GM23338 (cell line): ENCODE data around the gene PTCD2. TPM values are rescaled to one million over a fixed set of nuclear protein-coding genes. Genes with fewer than 3 reads are reported as not detected.

Experiments used
- ATAC-seq: fragments of 200-7000 bp; cut with Tn5 transposase; 3 replicates; pipeline ENCODE4 v1.9.1; 2020
- DNase-seq: peaks from one replicate; pipeline ENCODE4 v3.0.0-alpha.2; 2015; ENCODE audit warnings: low spot score
- H2AFZ ChIP-seq: fragments of 200-600 bp; sonication (generic); 2 replicates; pipeline ENCODE4 v1.8.0; 2016; ENCODE audit warnings: antibody characterized with exemption, mild to moderate bottlenecking, moderate library complexity
- H3F3A ChIP-seq: fragments of 200-600 bp; sonication (generic); replicated peaks from 2 replicates; pipeline ENCODE4 v1.8.0; 2017; ENCODE audit warnings: antibody characterized with exemption, mixed run types, low read depth
- H3K27ac ChIP-seq: fragments of 200-600 bp; sonication (generic); 2 replicates; pipeline ENCODE4 v1.6.1; 2016; ENCODE audit warnings: low read depth
- H3K27me3 ChIP-seq: fragments of 200-600 bp; sonication (generic); 2 replicates; pipeline ENCODE4 v1.8.0; 2016; ENCODE audit warnings: mild to moderate bottlenecking, mixed run types, moderate library complexity; ENCODE audit not compliant: insufficient read depth
- H3K36me3 ChIP-seq: fragments of 200-600 bp; sonication (generic); 2 replicates; pipeline ENCODE4 v1.8.0; 2016; ENCODE audit warnings: mild to moderate bottlenecking; ENCODE audit not compliant: insufficient read depth
- H3K4me1 ChIP-seq: fragments of 200-600 bp; sonication (generic); 2 replicates; pipeline ENCODE4 v1.8.0; 2016; ENCODE audit warnings: mild to moderate bottlenecking, moderate library complexity; ENCODE audit not compliant: insufficient read depth
- H3K4me2 ChIP-seq: fragments of 200-600 bp; sonication (generic); 2 replicates; pipeline ENCODE4 v1.7.1; 2017; ENCODE audit warnings: mixed run types
- H3K4me3 ChIP-seq: fragments of 200-600 bp; sonication (generic); 2 replicates; pipeline ENCODE4 v1.6.1; 2016; ENCODE audit warnings: mixed run types
- H3K79me2 ChIP-seq: fragments of 200-600 bp; sonication (generic); replicated peaks from 2 replicates; pipeline ENCODE4 v1.8.0; 2017; ENCODE audit warnings: mild to moderate bottlenecking; ENCODE audit not compliant: insufficient read depth
- H3K9me2 ChIP-seq: fragments of 200-600 bp; sonication (generic); 2 replicates; pipeline ENCODE4 v1.8.0; 2017; ENCODE audit not compliant: insufficient read depth
- H4K20me1 ChIP-seq: fragments of 200-600 bp; sonication (generic); replicated peaks from 2 replicates; pipeline ENCODE4 v1.8.0; 2017; ENCODE audit warnings: mild to moderate bottlenecking; ENCODE audit not compliant: insufficient read depth
- H3K27ac Mint-ChIP-seq: 2 replicates; pipeline ENCODE4 v1.8.0; 2020; ENCODE audit warnings: inconsistent platforms, mild to moderate bottlenecking, moderate library complexity, mixed read lengths
- H3K27me3 Mint-ChIP-seq: 3 replicates; pipeline ENCODE4 v1.8.0; 2022; ENCODE audit warnings: low read depth, mild to moderate bottlenecking, moderate library complexity, mixed read lengths, inconsistent platforms; ENCODE audit not compliant: insufficient read depth, poor library complexity
- H3K36me3 Mint-ChIP-seq: 3 replicates; pipeline ENCODE4 v1.8.0; 2021; ENCODE audit warnings: low read depth, mild to moderate bottlenecking, inconsistent platforms, moderate library complexity, mixed read lengths
- H3K4me1 Mint-ChIP-seq: 3 replicates; pipeline ENCODE4 v1.8.0; 2020; ENCODE audit warnings: mild to moderate bottlenecking, inconsistent platforms, mixed read lengths
- H3K4me3 Mint-ChIP-seq: 3 replicates; pipeline ENCODE4 v1.8.0; 2021; ENCODE audit warnings: moderate library complexity, mild to moderate bottlenecking, inconsistent platforms, mixed read lengths
- H3K9me3 Mint-ChIP-seq: 3 replicates; pipeline ENCODE4 v1.8.0; 2020; ENCODE audit warnings: moderate library complexity, mild to moderate bottlenecking, inconsistent platforms, mixed read lengths
- CREB1 ChIP-seq: fragments of 250-450 bp; sonication (Bioruptor Pico); IDR thresholded peaks from 2 replicates; pipeline ENCODE4 v1.5.0; 2020; ENCODE audit warnings: low read depth, mild to moderate bottlenecking, moderate library complexity
- CTCF ChIP-seq, 2 experiments: fragments of 200-600 bp in 1 of 2; sonication (generic) in 1 of 2; conservative IDR thresholded peaks; 2 replicates each; pipeline versions ENCODE4 v1.5.1 to v1.6.1; 2016 to 2017; ENCODE audit warnings: antibody characterized with exemption in 2 of 2, low read depth in 2 of 2, mild to moderate bottlenecking in 2 of 2, moderate library complexity in 1 of 2
- ETS1 ChIP-seq: IDR thresholded peaks from 2 replicates; pipeline ENCODE4 v1.6.1; 2016; ENCODE audit warnings: antibody characterized with exemption
- EZH2 ChIP-seq: fragments of 200-600 bp; sonication (generic); IDR thresholded peaks from one replicate; pipeline ENCODE4 v1.8.0; 2017; ENCODE audit warnings: antibody characterized with exemption, mild to moderate bottlenecking, low read depth; ENCODE audit not compliant: unreplicated experiment
- EZH2phosphoT487 ChIP-seq: fragments of 200-600 bp; sonication (generic); IDR thresholded peaks from one replicate; pipeline ENCODE4 v1.8.1; 2018; ENCODE audit warnings: antibody characterized with exemption; ENCODE audit not compliant: unreplicated experiment
- JUNB ChIP-seq: IDR thresholded peaks from one replicate; pipeline ENCODE4 v1.6.1; 2016; ENCODE audit warnings: antibody characterized with exemption; ENCODE audit not compliant: unreplicated experiment
- NANOG ChIP-seq: IDR thresholded peaks from 2 replicates; pipeline ENCODE4 v1.6.1; 2016; ENCODE audit warnings: antibody characterized with exemption, borderline replicate concordance
- POLR2AphosphoS5 ChIP-seq: IDR thresholded peaks from 2 replicates; pipeline ENCODE4 v1.6.1; 2016; ENCODE audit warnings: antibody characterized with exemption, low read depth
- REST ChIP-seq: IDR thresholded peaks from one replicate; pipeline ENCODE4 v1.6.1; 2018; ENCODE audit warnings: antibody characterized with exemption; ENCODE audit not compliant: unreplicated experiment
- STAT1 ChIP-seq: IDR thresholded peaks from one replicate; pipeline ENCODE4 v1.6.1; 2016; ENCODE audit warnings: antibody characterized with exemption; ENCODE audit not compliant: unreplicated experiment
- ZNF114 ChIP-seq: fragments of 250-450 bp; sonication (Bioruptor Pico); IDR thresholded peaks from 2 replicates; pipeline ENCODE4 v1.5.0; 2020; ENCODE audit warnings: mild to moderate bottlenecking, moderate library complexity
- ZNF331 ChIP-seq: fragments of 250-450 bp; sonication (Bioruptor Pico); IDR thresholded peaks from 2 replicates; pipeline ENCODE4 v1.5.0; 2020; ENCODE audit warnings: low read depth, mild to moderate bottlenecking, moderate library complexity
- polyA plus RNA-seq: library from polyadenylated mRNA; unstranded; fragments of >200 nt; fragmentation: Nextera tagmentation; extraction: Ambion mirVana; gene quantifications from 2 replicates; pipeline ENCODE4 v1.2.1, GENCODE V29; 2016
- total RNA-seq: library from RNA; depleted of rRNA; stranded (reverse); fragments of >200 nt; shearing (Covaris generic); gene quantifications from 2 replicates; pipeline ENCODE4 v1.2.3, GENCODE V29; 2014

PTCD2 gene
- total and polyA plus RNA-seq, 2 experiments from 2014 or later, result 8.8 to 14.5 TPM

- Mint-ChIP-seq H3K27me3 (peaks cover 4% of the 10 kb centered on the region), H3K27ac (no peak overlapping the region), H3K9me3 (no peaks in the 10 kb centered on the region; the same call in 2 of the 3 replicates), H3K4me1 (peaks cover 31% of the 10 kb centered on the region), H3K4me3 (no peak overlapping the region), H3K36me3 (peaks cover 29% of the 10 kb centered on the region)
- Histone ChIP-seq H3K4me3 (no peak overlapping the region), H3K27me3 (no peaks in the 10 kb centered on the region), H3K36me3 (no peaks in the 10 kb centered on the region; the same call in 1 of the 2 replicates), H4K20me1 (no peaks in the 10 kb centered on the region), H3K4me1 (no peaks in the 10 kb centered on the region), H3F3A (no peaks in the 10 kb centered on the region), H2AFZ (no peak overlapping the region), H3K9me2 (peaks cover 5% of the 10 kb centered on the region; the same call in 1 of the 2 replicates), H3K4me2 (no peak overlapping the region), H3K79me2 (no peaks in the 10 kb centered on the region), H3K27ac (no peak overlapping the region)
- ATAC-seq (no peak), DNase-seq (no peak)
- no peak for TF ChIP-seq STAT1
- TF ChIP-seq NANOG, result no peak
- no peak for TF ChIP-seq POLR2AphosphoS5
- no peak for TF ChIP-seq ETS1
These were observed 27.7 kb downstream of the PTCD2 start for GRCh38 chr5:72347801-72348308.

- Histone ChIP-seq H3K36me3 (no peaks in the 10 kb centered on the region), H3K79me2 (no peaks in the 10 kb centered on the region), H3K9me2 (no peaks in the 10 kb centered on the region), H2AFZ (no peak overlapping the region), H3K4me3 (no peak overlapping the region), H4K20me1 (no peaks in the 10 kb centered on the region), H3K4me2 (no peak overlapping the region), H3F3A (no peaks in the 10 kb centered on the region), H3K27ac (no peak overlapping the region), H3K27me3 (no peaks in the 10 kb centered on the region), H3K4me1 (no peaks in the 10 kb centered on the region)
- Mint-ChIP-seq H3K36me3 (no peaks in the 10 kb centered on the region; the same call in 2 of the 3 replicates), H3K27me3 (peaks cover 1% of the 10 kb centered on the region), H3K9me3 (no peaks in the 10 kb centered on the region), H3K4me1 (peaks cover 7% of the 10 kb centered on the region; the same call in 2 of the 3 replicates), H3K4me3 (no peak overlapping the region), H3K27ac (peak overlapping the region; percentile 32; the same call in 1 of the 2 replicates)
- DNase-seq (no peak), ATAC-seq (no peak)
- TF ChIP-seq REST (no peak), ZNF331 (CRISPR knock-in tag) (no peak), POLR2AphosphoS5 (no peak), EZH2phosphoT487 (no peak), JUNB (no peak), NANOG (no peak), EZH2 (no peak), ETS1 (no peak), CREB1 (CRISPR knock-in tag) (no peak), STAT1 (no peak), ZNF114 (CRISPR knock-in tag) (no peak), CTCF (conservative IDR thresholded peaks at IDR 0.05; ENCODE audit: low read depth in 2 of 2) (no peak)
These were observed 31.2 kb downstream of the PTCD2 start for GRCh38 chr5:72351376-72351775.
